Measurements from ENCODE around the gene SALL1. TPM values are rescaled to one million over a fixed set of nuclear protein-coding genes. Genes with fewer than 3 reads are reported as not detected.

SALL1 gene
- polyA plus RNA-seq, 3 donors = 97.3 to 118 (median 101) TPM

- DNase-seq (ENCODE audit: low read depth in 3 of 3, low spot score in 2 of 3) = no peak
Observed at GRCh38 chr16:51114382-51114781, 36.7 kb downstream of the SALL1 start.

GRCh38 chr16:51113236-51114125 lies 37.6 kb downstream of the SALL1 start:
- DNase-seq (ENCODE audit: low read depth in 3 of 3, low spot score in 2 of 3) = no peak

- no peak for DNase-seq (ENCODE audit: low read depth in 3 of 3, low spot score in 2 of 3)
Observed at GRCh38 chr16:51112323-51112722, 38.7 kb downstream of the SALL1 start.

GRCh38 chr16:51111759-51112158 lies 39.3 kb downstream of the SALL1 start:
- DNase-seq (ENCODE audit: low read depth in 3 of 3, low spot score in 2 of 3) = no peak

DNA sequence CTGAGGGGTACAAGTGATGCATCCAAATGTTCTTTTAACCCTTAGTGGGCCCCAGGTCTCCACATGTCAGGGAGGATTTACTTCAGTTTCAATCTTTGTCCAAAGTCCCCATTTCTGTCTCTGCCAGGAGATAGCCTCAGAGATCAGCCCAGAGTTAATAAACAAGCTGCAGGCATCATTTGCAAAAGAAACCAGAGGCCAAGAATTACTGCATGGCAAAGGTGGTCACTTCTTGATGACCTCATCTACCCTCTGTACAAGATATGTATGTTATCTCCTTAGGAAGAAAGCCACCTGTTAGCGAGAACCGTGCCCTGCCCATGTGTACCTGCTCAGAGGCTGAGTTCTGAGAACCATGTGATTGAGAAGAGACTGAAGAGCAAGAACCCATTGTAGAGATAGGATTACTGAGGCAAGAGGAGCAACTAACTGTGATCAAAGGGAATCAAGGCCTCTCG lies 40.3 kb downstream of the SALL1 start:
- no peak for DNase-seq (ENCODE audit: low read depth in 3 of 3, low spot score in 2 of 3)

GRCh38 chr16:51109173-51109572 lies 41.9 kb downstream of the SALL1 start:
- no peak for DNase-seq (ENCODE audit: low read depth in 3 of 3, low spot score in 2 of 3)

DNA sequence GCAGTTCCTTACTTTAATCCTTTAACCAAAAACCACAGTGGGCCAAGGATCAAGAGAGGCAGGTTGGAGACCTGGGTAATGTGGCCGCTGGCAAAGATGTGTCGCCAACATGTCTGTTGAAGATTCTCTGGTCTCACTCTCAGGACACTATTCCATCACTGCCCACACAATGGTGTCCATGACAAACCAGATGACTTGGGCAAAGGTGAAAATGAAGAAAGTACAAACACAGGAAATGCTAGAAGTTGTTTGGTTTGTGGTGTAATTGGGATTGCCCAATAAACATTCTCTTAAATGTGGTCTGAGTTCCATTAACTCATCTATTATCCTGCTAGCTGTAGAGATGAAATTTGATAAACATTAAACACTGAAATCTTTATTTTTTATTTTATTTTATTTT lies 43.3 kb downstream of the SALL1 start:
- DNase-seq (ENCODE audit: low read depth in 3 of 3, low spot score in 2 of 3) = no peak

DNA sequence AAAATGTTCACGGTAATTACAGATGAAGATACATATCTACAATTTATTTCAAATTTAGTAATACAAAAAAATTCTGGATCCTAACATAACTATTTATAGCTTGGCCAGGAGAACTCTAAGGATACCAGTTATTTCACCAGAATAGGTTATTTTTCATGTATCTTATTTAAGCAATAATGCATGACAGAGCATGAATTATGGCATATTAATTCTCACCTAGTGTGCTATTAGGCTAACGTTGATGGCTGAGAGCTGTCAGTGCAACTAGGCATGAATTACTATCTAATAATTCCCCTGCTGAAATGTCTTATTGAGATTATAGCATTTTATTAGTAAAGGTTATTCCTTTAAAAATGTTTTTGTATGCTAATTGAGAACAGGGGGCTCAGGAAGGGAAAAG lies 44.5 kb downstream of the SALL1 start:
- no peak for DNase-seq (ENCODE audit: low read depth in 3 of 3, low spot score in 2 of 3)

DNA sequence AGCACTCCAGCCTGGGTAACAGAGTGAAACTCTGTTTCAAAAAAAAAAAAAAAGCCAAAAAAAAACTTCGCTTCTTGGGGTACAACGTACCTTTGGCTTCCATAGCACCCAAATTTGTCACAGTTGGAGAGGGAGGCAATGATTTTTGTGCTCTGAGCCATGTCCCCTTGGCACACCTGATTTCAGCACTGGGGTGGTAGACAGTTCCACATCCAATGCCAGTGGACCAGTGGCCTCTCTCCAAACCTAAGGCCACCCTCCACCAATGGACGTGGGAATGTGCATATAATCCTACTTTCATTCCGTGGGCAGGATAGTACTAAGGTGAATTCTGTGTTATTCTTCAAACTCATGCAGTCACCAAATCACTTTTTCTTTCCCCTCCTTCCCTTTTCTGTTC lies 47.5 kb downstream of the SALL1 start:
- no peak for DNase-seq (ENCODE audit: low read depth in 3 of 3, low spot score in 2 of 3)

DNA sequence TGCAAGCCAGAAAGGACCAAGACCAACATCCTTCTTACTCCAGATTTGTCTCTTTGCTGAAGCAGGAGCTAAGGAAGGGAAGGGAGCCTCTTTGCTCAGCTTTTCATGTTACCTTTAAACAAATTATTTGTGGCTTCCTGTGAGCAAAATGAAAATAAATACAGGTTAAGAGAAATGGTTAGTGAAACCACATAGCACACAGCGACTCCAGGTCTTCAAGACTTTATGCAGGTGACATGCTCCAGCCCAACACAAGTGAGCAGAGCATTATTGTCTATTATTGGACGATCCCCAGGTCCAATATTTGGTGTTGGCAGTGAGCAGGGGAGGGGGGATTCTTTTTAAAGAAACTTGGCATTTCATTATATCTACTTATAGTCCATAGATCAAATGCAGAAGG lies 53.3 kb downstream of the SALL1 start:
- DNase-seq (ENCODE audit: low read depth in 3 of 3, low spot score in 2 of 3) = no peak

DNA sequence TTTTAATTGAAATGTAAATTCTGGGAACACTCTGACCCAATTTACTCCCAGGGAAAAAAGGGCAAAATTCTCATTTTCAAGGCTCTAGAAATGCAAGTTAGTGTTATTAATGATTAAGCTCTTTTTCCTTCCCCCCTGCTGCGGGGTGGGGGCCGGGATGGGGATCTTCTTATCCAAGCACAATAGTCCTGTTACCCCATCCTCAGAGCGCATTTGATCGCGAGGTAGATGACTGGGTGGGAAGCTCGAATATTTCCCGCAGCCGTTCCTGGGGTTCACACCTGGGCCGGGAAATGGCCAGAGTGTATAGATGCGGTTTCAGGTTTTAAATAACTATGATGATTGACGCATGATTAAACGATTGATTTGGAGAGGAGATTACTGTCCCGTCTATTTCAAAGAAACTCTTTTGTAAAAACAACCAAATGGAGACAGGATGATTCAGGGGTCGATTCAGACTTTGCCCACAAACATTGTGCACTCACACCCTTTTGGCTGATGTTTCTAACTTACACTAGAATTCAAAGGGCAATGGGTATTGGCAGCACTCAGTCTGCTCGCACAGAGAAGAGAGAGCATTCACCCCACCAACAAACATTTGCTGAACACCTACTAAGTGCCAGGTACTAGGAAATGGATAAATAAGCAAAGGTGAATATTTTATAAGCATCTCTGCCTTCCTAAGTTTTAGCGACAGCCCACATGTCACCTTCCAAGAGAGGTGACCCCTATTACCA lies 55.0 kb downstream of the SALL1 start:
- DNase-seq (ENCODE audit: low read depth in 3 of 3, low spot score in 2 of 3) = no peak

DNA sequence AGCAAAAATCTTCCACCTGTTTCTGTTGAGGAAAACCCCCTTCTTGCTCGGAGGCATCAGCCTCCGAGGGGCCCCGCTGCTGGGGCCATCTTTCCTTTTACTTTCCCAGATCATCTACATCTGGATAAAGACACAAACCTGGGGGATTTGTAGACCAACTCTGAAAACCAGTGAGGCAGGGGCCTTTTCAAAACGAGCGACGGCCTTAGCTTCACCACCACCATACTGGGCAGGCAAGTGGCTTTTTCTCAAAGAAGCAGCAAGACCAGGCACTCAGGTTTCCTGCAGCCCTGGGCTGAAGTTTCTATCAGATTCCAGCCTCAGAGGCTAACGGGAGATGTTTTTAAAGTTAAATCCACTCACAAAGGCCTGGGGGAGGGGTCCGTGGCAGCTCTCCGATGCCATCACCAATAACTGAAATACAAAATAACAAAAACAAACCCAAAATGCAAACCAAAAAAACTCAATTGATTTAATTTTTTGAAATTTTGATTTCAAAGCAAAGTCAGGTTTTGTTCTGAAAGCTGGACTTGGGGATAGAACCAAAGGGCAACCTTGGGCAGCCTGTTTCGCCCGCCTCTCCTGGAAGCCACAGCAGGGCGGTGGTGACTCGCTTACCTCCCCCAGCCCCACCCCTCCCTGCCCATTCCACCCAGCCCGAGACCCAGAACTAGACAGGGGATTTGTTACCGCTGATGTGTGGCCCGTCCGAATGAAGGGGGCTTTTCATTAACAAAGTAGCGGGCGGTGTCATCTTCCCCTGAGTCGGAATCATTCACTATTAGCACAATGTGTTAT lies 55.8 kb downstream of the SALL1 start:
- DNase-seq (ENCODE audit: low read depth in 3 of 3, low spot score in 2 of 3) = no peak

DNA sequence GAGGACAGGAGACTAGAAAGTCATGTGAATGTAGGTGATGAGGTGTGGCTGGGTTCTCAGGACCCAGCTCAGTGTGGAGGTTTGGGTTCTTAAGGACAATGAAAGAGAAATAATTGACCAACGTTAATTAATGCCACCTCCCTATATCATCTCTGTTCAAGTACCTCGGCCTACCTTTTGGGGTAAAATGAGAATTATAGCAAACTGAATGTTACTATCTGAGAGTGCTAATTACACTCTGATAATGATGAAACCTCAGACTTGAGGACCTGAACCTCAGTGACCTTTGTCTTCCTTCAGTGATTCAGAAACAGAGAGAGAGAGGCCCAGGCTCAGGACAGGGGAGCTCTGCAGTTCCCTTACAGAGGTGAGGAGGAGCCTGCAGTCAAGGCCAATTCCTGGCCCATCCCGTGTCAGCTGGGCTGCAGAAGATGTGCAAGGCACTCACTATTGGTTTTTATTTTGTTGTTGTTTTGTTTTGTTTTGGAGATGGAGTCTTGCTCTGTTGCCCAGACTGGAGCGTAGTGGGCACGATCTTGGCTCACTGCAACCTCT lies 57.3 kb downstream of the SALL1 start:
- DNase-seq (ENCODE audit: low read depth in 3 of 3, low spot score in 2 of 3) = no peak

Measured in right renal cortex interstitium (tissue), 3 donors.